B cell (primary cell): ENCODE data around the gene DBF4B. TPM values are rescaled to one million over a fixed set of nuclear protein-coding genes. Genes with fewer than 3 reads are reported as not detected.

Experiments
- ATAC-seq: fragments of 200-7000 bp; cut with Tn5 transposase; one replicate; pipeline ENCODE4 v1.10.0; 2021; ENCODE audit warnings: low read depth, mild to moderate bottlenecking, moderate number of reproducible peaks, moderate library complexity
- CTCF ChIA-PET: fragments of 350-600 bp; sonication (Branson Sonifier 250); formaldehyde crosslinking; loops from one replicate; lab custom pipeline; 2021; ENCODE audit warnings: antibody characterized with exemption, inconsistent platforms; lab: Charles Lee
- POLR2A ChIA-PET: fragments of 350-600 bp; sonication (Branson Sonifier 250); formaldehyde crosslinking; loops from one replicate; lab custom pipeline; 2021; ENCODE audit warnings: antibody characterized with exemption; lab: Charles Lee
- DNase-seq: peaks from one replicate; pipeline ENCODE4 v3.0.0; 2013
- H2AFZ ChIP-seq: 2 replicates; pipeline ENCODE4 v1.6.1; 2012; ENCODE audit warnings: mild to moderate bottlenecking, low read depth, low read length; ENCODE audit not compliant: insufficient read depth, poor library complexity, severe bottlenecking
- H3K27ac ChIP-seq, 2 donors: 1 replicate in 1 of 2; 2 replicates in 1 of 2; pipeline ENCODE4 v1.5.1; 2012 to 2013; ENCODE audit warnings: low read length in 2 of 2, mild to moderate bottlenecking in 2 of 2, moderate library complexity in 1 of 2
- H3K27me3 ChIP-seq, 4 experiments: fragments of 200-600 bp in 1 of 4; sonication (generic) in 1 of 4; replicated peaks in 1 of 4; 1 replicate in 2 of 4; 2 replicates in 2 of 4; pipeline versions ENCODE4 v1.6.1 to v1.7.0; 2013 to 2016; ENCODE audit warnings: low read length in 3 of 4, mild to moderate bottlenecking in 2 of 4, mixed read lengths in 1 of 4, moderate library complexity in 1 of 4; ENCODE audit not compliant: insufficient read depth in 4 of 4, control insufficient read depth in 3 of 4; ENCODE audit errors: control extremely low read depth in 1 of 4
- H3K36me3 ChIP-seq, 2 experiments: replicated peaks in 1 of 2; 1 replicate in 1 of 2; 2 replicates in 1 of 2; pipeline versions ENCODE4 v1.6.1 to v1.7.1; 2013; ENCODE audit warnings: low read length in 1 of 2; ENCODE audit not compliant: insufficient read depth in 2 of 2, control insufficient read depth in 1 of 2; ENCODE audit errors: control extremely low read depth in 1 of 2, extremely low read depth in 1 of 2
- H3K4me1 ChIP-seq, 2 donors: fragments of 200-600 bp in 1 of 2; sonication (generic) in 1 of 2; 1 replicate in 1 of 2; 2 replicates in 1 of 2; pipeline versions ENCODE4 v1.5.1 to v1.6.1; 2013 to 2017; ENCODE audit warnings: low read length in 2 of 2; ENCODE audit not compliant: control insufficient read depth in 2 of 2, insufficient read depth in 2 of 2
- H3K4me2 ChIP-seq: replicated peaks from 2 replicates; pipeline ENCODE3; 2012; ENCODE audit warnings: mild to moderate bottlenecking, low read depth, low read length; ENCODE audit not compliant: poor library complexity, severe bottlenecking
- H3K4me3 ChIP-seq, 5 experiments: fragments of 200-600 bp in 1 of 5; sonication (generic) in 1 of 5; 1 replicate in 3 of 5; 2 replicates in 2 of 5; pipeline versions ENCODE4 v1.5.1 to v1.7.0; 2011 to 2016; ENCODE audit warnings: low read length in 4 of 5, mild to moderate bottlenecking in 4 of 5, low read depth in 2 of 5, control low read depth in 1 of 5, moderate library complexity in 1 of 5; ENCODE audit not compliant: insufficient read depth in 1 of 5; ENCODE audit errors: control extremely low read depth in 1 of 5, extremely low read depth in 1 of 5
- H3K79me2 ChIP-seq: fragments of 200-600 bp; sonication (generic); one replicate; pipeline ENCODE4 v1.6.0; 2016; ENCODE audit warnings: low read length; ENCODE audit not compliant: control insufficient read depth, insufficient read depth
- H3K9ac ChIP-seq: fragments of 200-600 bp; sonication (generic); 2 replicates; pipeline ENCODE4 v1.6.1; 2017; ENCODE audit warnings: mild to moderate bottlenecking, low read length, moderate library complexity
- H3K9me3 ChIP-seq, 3 donors: one replicate each; pipeline versions ENCODE4 v1.6.1 to v1.7.1; 2013; ENCODE audit warnings: low read length in 2 of 3; ENCODE audit not compliant: control insufficient read depth in 2 of 3, insufficient read depth in 1 of 3; ENCODE audit errors: control extremely low read depth in 1 of 3
- H4K20me1 ChIP-seq: 2 replicates; pipeline ENCODE4 v1.6.0; 2012; ENCODE audit warnings: mild to moderate bottlenecking, low read length; ENCODE audit not compliant: insufficient read depth, control insufficient read depth, poor library complexity, severe bottlenecking
- H3K27ac Mint-ChIP-seq: one replicate; pipeline ENCODE4 v1.8.0; 2021; ENCODE audit warnings: mixed read lengths
- H3K27me3 Mint-ChIP-seq: one replicate; pipeline ENCODE4 v1.8.0; 2021; ENCODE audit warnings: mixed read lengths
- H3K4me1 Mint-ChIP-seq: one replicate; pipeline ENCODE4 v1.8.0; 2021; ENCODE audit warnings: mixed read lengths
- H3K4me3 Mint-ChIP-seq: one replicate; pipeline ENCODE4 v1.8.0; 2021; ENCODE audit warnings: mixed read lengths
- H3K9me3 Mint-ChIP-seq: one replicate; pipeline ENCODE4 v1.8.0; 2022; ENCODE audit warnings: mixed read lengths; ENCODE audit not compliant: insufficient read depth
- EZH2 ChIP-seq: IDR thresholded peaks from 2 replicates; pipeline ENCODE4 v1.6.1; 2012; ENCODE audit warnings: borderline replicate concordance, low read depth, mild to moderate bottlenecking, moderate library complexity, low read length; ENCODE audit not compliant: insufficient read depth, poor library complexity, severe bottlenecking
- WGBS: methylation state at CpG from one replicate; pipeline ENCODE4 v1.1.5; 2013; ENCODE audit warnings: missing lambda C conversion rate; ENCODE audit not compliant: insufficient coverage; 5-methylcytosine and 5-hydroxymethylcytosine counted together
- intact Hi-C: fragments of 100-400 bp; cut with micrococcal nuclease; formaldehyde crosslinking; loops from one replicate; pipeline ENCODE4 v1.10.0; 2022
- polyA plus RNA-seq: library from polyadenylated mRNA; depleted of rRNA; stranded (reverse); fragments of >200 nt; gene quantifications from 2 replicates; pipeline ENCODE4 v1.2.3, GENCODE V29; 2012
- total RNA-seq, 2 donors: library from RNA; stranded (reverse); fragments of 120-200 nt in 1 of 2; gene quantifications; 1 replicate in 1 of 2; 2 replicates in 1 of 2; pipeline versions ENCODE4 v1.2.3 to v1.2.4, GENCODE V29; 2013 to 2022
- TF ChIP-seq, protein P1 (sequence below): fragments of 200-600 bp; IDR thresholded peaks from one replicate; pipeline ENCODE4 v1.8.0; 2022; ENCODE audit warnings: antibody characterized with exemption, mild to moderate bottlenecking

DBF4B gene
- total and polyA plus RNA-seq, 2 donors (not counting 1 experiment from before 2014, with no cell fraction given) = 10.9 to 15.9 TPM

DNA sequence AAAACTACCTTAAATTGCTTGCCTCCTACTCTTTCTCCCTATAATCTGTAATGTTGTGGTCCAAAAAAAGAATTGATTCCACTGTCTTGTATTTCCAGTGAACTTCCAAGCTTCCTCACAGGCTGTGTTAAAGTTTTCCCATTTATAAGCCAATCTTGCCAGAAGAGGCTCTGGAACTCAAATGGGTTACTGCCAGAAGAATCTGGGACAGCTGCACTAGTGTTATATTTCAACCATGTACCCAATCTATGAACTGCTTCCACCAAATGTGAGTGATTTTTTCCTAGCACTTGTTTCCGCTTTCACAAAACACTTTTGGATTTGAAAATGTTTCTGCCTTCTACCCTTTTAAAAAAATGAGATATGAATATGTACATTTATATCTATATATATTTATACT is 20.7 kb upstream of the DBF4B start:
- Histone ChIP-seq H3K9me3 (no peaks in the 10 kb centered on the region), H3K4me2 (no peak overlapping the region), H4K20me1 (no peaks in the 10 kb centered on the region), H3K4me1 (peaks cover 12 to 18% of the 10 kb centered on the region in 2 donors), H3K36me3 (peaks cover 6 to 13% of the 10 kb centered on the region in 2 experiments), H2AFZ (no peak overlapping the region), H3K4me3 (no peak overlapping the region), H3K27me3 (no peaks in the 10 kb centered on the region), H3K27ac (no peak overlapping the region), H3K79me2 (peaks cover 35% of the 10 kb centered on the region), H3K9ac (no peak overlapping the region)
- intact Hi-C loops = no loop called here
- Mint-ChIP-seq H3K9me3 (no peaks in the 10 kb centered on the region), H3K27me3 (no peaks in the 10 kb centered on the region), H3K4me1 (peaks cover 25% of the 10 kb centered on the region), H3K27ac (no peak overlapping the region), H3K4me3 (no peak overlapping the region)
- TF ChIP-seq, protein P1, sequence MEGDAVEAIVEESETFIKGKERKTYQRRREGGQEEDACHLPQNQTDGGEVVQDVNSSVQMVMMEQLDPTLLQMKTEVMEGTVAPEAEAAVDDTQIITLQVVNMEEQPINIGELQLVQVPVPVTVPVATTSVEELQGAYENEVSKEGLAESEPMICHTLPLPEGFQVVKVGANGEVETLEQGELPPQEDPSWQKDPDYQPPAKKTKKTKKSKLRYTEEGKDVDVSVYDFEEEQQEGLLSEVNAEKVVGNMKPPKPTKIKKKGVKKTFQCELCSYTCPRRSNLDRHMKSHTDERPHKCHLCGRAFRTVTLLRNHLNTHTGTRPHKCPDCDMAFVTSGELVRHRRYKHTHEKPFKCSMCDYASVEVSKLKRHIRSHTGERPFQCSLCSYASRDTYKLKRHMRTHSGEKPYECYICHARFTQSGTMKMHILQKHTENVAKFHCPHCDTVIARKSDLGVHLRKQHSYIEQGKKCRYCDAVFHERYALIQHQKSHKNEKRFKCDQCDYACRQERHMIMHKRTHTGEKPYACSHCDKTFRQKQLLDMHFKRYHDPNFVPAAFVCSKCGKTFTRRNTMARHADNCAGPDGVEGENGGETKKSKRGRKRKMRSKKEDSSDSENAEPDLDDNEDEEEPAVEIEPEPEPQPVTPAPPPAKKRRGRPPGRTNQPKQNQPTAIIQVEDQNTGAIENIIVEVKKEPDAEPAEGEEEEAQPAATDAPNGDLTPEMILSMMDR = no peak
- no peak for TF ChIP-seq EZH2
- ATAC-seq = no peak
- WGBS = no CpG with 5 or more reads among the region's 1 CpG
- no peak for DNase-seq
- ChIA-PET POLR2A (no interaction called here), CTCF (interaction anchor here (0.8 kb wide), 1 partner anchor 92 kb away, joined by 3 read pairs; no protein-coding TSS in a partner anchor)

DNA sequence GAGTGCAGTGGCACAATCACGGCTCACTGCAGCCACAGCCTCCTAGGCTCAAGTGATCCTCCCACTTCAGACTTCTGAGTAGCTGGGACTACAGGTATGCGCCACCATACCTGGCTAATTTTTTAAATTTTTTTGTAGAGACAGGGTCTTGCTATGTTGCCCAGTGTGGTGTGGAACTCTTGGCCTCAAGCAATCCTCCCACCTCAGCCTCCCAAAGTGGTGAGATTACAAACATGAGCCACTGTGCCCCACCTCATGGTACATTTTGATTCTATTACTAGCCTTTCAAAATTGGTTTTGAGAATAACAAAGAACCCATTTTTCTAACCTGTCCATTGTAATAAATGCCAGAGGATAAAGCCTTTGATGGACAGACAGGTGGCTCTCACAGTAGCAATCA is 20.3 kb upstream of the DBF4B start:
- Histone ChIP-seq H3K9ac (no peak overlapping the region), H3K4me2 (peak overlapping the region; percentile 89), H3K27me3 (no peaks in the 10 kb centered on the region), H3K27ac (no peak overlapping the region), H3K4me1 (peaks cover 12 to 18% of the 10 kb centered on the region in 2 donors), H2AFZ (peak overlapping the region; percentile 96), H3K4me3 (no peak overlapping the region), H4K20me1 (no peaks in the 10 kb centered on the region), H3K79me2 (peaks cover 35% of the 10 kb centered on the region), H3K36me3 (peaks cover 5 to 8% of the 10 kb centered on the region in 2 experiments), H3K9me3 (no peaks in the 10 kb centered on the region)
- Mint-ChIP-seq H3K9me3 (no peaks in the 10 kb centered on the region), H3K4me1 (peaks cover 25% of the 10 kb centered on the region), H3K27me3 (no peaks in the 10 kb centered on the region), H3K4me3 (no peak overlapping the region), H3K27ac (no peak overlapping the region)
- ChIA-PET CTCF (interaction anchor here (0.7 to 1.2 kb wide), 3 partner anchors 16 to 92 kb away, joined by 3 read pairs; partner anchors contain the start of gene DBF4B), POLR2A (interaction anchor here (2.4 kb wide), 1 partner anchor 20 kb away, joined by 7 read pairs; the partner anchor contains the start of gene DBF4B)
- no CpG with 5 or more reads among the region's 2 CpGs for WGBS
- TF ChIP-seq EZH2 = no peak
- TF ChIP-seq, protein P1 = no peak
- no peak for ATAC-seq
- DNase-seq = no peak
- intact Hi-C loops = no loop called here
